DND-41 (cell line): Measurements from ENCODE around the gene PLEKHA4.

Experiments
- EZH2 ChIP-seq: IDR thresholded peaks from 3 replicates; pipeline ENCODE4 v1.6.1; 2012; ENCODE audit warnings: borderline replicate concordance, low read depth, mild to moderate bottlenecking, moderate library complexity, low read length, inconsistent platforms; ENCODE audit not compliant: severe bottlenecking
- TF ChIP-seq, protein P1 (sequence below): IDR thresholded peaks from 2 replicates; pipeline ENCODE4 v1.5.1; 2012; ENCODE audit warnings: borderline replicate concordance, low read length, moderate library complexity, mild to moderate bottlenecking; ENCODE audit not compliant: poor library complexity, severe bottlenecking; ENCODE audit errors: extremely low read depth

- TF ChIP-seq, protein P1, sequence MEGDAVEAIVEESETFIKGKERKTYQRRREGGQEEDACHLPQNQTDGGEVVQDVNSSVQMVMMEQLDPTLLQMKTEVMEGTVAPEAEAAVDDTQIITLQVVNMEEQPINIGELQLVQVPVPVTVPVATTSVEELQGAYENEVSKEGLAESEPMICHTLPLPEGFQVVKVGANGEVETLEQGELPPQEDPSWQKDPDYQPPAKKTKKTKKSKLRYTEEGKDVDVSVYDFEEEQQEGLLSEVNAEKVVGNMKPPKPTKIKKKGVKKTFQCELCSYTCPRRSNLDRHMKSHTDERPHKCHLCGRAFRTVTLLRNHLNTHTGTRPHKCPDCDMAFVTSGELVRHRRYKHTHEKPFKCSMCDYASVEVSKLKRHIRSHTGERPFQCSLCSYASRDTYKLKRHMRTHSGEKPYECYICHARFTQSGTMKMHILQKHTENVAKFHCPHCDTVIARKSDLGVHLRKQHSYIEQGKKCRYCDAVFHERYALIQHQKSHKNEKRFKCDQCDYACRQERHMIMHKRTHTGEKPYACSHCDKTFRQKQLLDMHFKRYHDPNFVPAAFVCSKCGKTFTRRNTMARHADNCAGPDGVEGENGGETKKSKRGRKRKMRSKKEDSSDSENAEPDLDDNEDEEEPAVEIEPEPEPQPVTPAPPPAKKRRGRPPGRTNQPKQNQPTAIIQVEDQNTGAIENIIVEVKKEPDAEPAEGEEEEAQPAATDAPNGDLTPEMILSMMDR, result no peak
- no peak for TF ChIP-seq EZH2
Measured at GRCh38 chr19:48872884-48873475, 4.6 kb upstream of the PLEKHA4 start.
